ENCODE measurements around the gene CRACDL.

Gene CRACDL

GRCh38 chr2:98764499-98764898 lies 171.5 kb downstream of the CRACDL start:
- TF ChIP-seq, protein P1, sequence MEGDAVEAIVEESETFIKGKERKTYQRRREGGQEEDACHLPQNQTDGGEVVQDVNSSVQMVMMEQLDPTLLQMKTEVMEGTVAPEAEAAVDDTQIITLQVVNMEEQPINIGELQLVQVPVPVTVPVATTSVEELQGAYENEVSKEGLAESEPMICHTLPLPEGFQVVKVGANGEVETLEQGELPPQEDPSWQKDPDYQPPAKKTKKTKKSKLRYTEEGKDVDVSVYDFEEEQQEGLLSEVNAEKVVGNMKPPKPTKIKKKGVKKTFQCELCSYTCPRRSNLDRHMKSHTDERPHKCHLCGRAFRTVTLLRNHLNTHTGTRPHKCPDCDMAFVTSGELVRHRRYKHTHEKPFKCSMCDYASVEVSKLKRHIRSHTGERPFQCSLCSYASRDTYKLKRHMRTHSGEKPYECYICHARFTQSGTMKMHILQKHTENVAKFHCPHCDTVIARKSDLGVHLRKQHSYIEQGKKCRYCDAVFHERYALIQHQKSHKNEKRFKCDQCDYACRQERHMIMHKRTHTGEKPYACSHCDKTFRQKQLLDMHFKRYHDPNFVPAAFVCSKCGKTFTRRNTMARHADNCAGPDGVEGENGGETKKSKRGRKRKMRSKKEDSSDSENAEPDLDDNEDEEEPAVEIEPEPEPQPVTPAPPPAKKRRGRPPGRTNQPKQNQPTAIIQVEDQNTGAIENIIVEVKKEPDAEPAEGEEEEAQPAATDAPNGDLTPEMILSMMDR (IDR thresholded peaks at IDR 0.05) = no peak

GRCh38 chr2:98763209-98763951 lies 172.6 kb downstream of the CRACDL start:
- TF ChIP-seq, protein P1 (IDR thresholded peaks at IDR 0.05) = no peak

DNA sequence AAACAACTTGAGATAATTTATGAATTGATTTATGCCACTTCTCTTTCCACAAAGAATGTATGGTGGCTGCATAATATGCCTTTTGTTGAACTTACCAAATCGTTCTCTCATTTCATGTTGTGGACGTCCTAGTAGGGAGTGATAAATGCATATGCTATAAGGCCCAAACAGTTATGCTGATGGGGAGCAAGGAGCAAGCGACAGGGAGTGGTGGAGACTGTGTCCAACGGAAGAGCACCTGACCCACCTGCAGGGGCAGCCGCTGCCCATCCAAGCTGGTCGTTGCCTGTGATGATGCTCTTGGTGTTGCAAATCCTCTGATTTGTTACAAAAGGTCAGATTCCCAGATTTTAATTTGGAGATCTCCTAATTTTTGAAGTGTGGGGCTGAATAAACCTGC lies 174.1 kb downstream of the CRACDL start:
- TF ChIP-seq, protein P1 (IDR thresholded peaks at IDR 0.05) = no peak

- TF ChIP-seq, protein P1 (IDR thresholded peaks at IDR 0.05) = no peak
Measured at GRCh38 chr2:98761267-98761781, 174.7 kb downstream of the CRACDL start.

DNA sequence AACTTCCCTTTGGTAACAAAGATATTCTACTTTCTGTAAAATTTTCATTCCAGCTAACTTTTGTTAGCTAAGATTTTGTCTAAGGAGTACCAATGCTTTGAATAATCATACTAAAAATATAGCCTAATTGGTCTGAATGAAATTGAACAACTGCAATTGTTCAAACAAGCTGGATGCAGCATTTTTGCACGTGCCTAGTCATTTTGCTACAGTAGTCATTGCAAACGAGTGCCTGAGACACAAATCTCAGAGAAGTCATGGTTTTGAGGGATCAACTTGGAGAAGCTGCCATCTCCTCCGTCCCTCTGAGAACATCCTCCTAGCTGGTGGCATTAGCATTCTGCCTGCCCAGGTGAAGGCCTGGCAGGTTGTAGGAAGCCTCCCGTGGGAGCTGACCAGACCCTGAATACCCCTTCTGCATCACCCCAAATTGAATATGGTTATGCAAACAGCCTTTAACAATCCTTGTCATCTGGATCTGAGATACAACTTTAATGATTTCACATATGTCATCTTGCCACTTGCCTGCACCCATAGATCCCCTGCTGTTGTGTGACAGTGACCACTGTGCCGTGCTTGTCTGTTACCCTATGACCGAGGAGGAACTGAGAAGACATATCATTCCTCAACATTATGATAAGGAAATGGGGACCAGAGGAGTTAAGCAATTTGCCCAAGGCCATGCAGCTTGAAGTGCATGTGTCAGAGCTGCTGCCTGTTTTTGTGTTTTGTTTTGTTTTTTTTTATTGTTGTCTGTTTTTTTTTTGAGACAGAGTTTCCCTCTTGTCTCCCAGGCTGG lies 176.0 kb downstream of the CRACDL start:
- TF ChIP-seq, protein P1 (IDR thresholded peaks at IDR 0.05) = no peak

- TF ChIP-seq, protein P1 (IDR thresholded peaks at IDR 0.05) = no peak
Measured at GRCh38 chr2:98759338-98759737, 176.7 kb downstream of the CRACDL start.

DNA sequence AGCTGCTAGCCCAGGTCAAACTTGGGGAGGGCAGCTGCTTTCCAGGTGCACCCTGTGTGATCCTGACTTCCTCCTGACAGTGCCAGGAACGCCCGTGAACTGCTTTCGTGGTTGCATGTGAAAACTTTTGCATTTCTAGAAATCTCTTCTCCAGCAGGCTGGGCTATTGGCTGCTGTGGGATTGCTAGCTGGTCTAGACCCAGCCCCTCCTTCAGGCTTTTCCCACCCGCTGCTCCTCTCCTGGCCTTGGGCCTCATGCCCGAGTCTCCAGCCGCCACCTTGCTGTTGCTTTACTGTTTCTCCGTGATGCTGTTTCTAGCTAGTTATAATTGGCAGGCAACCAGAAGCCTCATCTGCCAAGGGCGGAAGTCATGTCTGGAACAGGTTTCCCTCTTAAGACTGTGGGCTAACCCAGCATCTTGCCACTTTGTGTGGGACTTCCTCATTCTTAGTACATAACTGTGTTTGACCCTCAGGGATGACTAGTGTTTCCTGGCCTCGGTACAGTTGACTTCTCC lies 178.1 kb downstream of the CRACDL start:
- TF ChIP-seq, protein P1 (IDR thresholded peaks at IDR 0.05) = no peak
